ENCODE data around the gene C16orf78.

C16orf78 gene

DNA sequence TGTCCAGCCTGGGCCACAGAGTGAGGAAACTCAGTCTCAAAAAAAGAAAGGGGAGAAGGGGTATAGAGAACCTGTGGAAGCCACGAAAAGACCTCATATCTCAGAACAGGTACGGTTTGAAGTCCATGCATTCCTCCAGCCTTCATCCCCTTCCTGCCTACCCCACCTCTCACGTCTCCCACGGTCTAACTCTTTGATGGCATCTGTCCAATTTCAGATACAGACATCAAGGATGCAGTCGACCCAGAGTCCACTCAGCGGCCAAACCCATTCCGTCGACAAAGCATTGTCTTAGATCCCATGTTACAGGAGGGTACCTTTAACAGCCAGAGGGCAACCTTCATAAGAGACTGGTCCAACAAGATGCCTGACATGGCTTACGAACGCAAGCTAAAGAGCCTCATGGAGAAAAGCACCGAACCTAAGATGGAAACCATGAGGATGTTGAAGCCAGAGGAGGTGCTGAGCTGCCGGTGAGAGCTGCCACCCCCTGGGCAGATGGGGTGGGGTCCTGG lies 22.7 kb downstream of the C16orf78 start (continued):
- no peak for TF ChIP-seq ZC3H10 (CRISPR knock-in tag; IDR thresholded peaks at IDR 0.05)

DNA sequence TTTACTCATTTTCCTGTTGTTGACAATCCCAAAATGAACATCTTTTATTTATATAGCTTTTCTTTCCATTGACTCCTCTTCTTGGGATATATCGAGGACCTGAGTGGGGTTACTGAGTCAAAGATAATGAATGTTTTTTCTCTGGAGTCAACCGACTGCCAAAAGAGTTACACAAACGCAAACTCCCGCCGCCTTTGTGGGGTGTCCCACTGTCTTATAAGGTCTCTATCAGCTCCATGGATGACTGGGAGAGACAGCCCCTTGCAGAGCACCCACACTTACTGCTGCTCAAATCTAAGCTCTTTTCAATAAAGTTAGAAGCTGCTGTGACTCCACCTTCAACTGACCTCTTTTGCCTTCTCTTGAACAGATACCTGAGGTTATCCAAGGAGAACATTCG lies 25.2 kb downstream of the C16orf78 start:
- no peak for ATAC-seq
- TF ChIP-seq SNAI2 (CRISPR knock-in tag; IDR thresholded peaks at IDR 0.05) (no peak), TOX (CRISPR knock-in tag; IDR thresholded peaks at IDR 0.05; ENCODE audit: borderline replicate concordance) (no peak), ZNF8 (CRISPR knock-in tag; IDR thresholded peaks at IDR 0.05) (no peak), OSR1 (CRISPR knock-in tag; IDR thresholded peaks at IDR 0.05) (no peak), GLIS3 (CRISPR knock-in tag; IDR thresholded peaks at IDR 0.05) (no peak), CREB5 (CRISPR knock-in tag; IDR thresholded peaks at IDR 0.05; ENCODE audit: low read depth) (no peak), ZNF70 (CRISPR knock-in tag; IDR thresholded peaks at IDR 0.05) (no peak), CSDC2 (CRISPR knock-in tag; IDR thresholded peaks at IDR 0.05) (no peak), ARNTL (CRISPR knock-in tag; IDR thresholded peaks at IDR 0.05; ENCODE audit: borderline replicate concordance, low read depth) (no peak), ZNF565 (CRISPR knock-in tag; conservative IDR thresholded peaks at IDR 0.05; ENCODE audit: low read depth) (no peak), PPARA (CRISPR knock-in tag; IDR thresholded peaks at IDR 0.05; ENCODE audit: borderline replicate concordance) (no peak), TSHZ2 (CRISPR knock-in tag; IDR thresholded peaks at IDR 0.05) (no peak), ZFP30 (CRISPR knock-in tag; IDR thresholded peaks at IDR 0.05) (no peak), RARB (CRISPR knock-in tag; IDR thresholded peaks at IDR 0.05) (no peak), ISL1 (CRISPR knock-in tag; IDR thresholded peaks at IDR 0.05) (no peak), BACH2 (CRISPR knock-in tag; IDR thresholded peaks at IDR 0.05; ENCODE audit: borderline replicate concordance) (no peak), ZFP3 (CRISPR knock-in tag; IDR thresholded peaks at IDR 0.05) (no peak), ZC3H10 (CRISPR knock-in tag; IDR thresholded peaks at IDR 0.05) (no peak)
- TF ChIP-seq, protein P1, sequence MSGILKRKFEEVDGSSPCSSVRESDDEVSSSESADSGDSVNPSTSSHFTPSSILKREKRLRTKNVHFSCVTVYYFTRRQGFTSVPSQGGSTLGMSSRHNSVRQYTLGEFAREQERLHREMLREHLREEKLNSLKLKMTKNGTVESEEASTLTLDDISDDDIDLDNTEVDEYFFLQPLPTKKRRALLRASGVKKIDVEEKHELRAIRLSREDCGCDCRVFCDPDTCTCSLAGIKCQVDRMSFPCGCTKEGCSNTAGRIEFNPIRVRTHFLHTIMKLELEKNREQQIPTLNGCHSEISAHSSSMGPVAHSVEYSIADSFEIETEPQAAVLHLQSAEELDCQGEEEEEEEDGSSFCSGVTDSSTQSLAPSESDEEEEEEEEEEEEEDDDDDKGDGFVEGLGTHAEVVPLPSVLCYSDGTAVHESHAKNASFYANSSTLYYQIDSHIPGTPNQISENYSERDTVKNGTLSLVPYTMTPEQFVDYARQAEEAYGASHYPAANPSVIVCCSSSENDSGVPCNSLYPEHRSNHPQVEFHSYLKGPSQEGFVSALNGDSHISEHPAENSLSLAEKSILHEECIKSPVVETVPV (CRISPR knock-in tag; IDR thresholded peaks at IDR 0.05), result no peak
- TF ChIP-seq, protein P2, sequence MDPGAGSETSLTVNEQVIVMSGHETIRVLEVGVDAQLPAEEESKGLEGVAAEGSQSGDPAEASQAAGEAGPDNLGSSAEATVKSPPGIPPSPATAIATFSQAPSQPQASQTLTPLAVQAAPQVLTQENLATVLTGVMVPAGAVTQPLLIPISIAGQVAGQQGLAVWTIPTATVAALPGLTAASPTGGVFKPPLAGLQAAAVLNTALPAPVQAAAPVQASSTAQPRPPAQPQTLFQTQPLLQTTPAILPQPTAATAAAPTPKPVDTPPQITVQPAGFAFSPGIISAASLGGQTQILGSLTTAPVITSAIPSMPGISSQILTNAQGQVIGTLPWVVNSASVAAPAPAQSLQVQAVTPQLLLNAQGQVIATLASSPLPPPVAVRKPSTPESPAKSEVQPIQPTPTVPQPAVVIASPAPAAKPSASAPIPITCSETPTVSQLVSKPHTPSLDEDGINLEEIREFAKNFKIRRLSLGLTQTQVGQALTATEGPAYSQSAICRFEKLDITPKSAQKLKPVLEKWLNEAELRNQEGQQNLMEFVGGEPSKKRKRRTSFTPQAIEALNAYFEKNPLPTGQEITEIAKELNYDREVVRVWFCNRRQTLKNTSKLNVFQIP (CRISPR knock-in tag; IDR thresholded peaks at IDR 0.05; ENCODE audit: borderline replicate concordance, low read depth), result no peak

GRCh38 chr16:49399594-49400364 lies 26.2 kb downstream of the C16orf78 start:
- ATAC-seq, result no peak
- no peak for TF ChIP-seq TCF4 (CRISPR knock-in tag; IDR thresholded peaks at IDR 0.05; ENCODE audit: borderline replicate concordance)
- TF ChIP-seq SNAI2 (CRISPR knock-in tag; IDR thresholded peaks at IDR 0.05), result no peak
- no peak for TF ChIP-seq GLIS3 (CRISPR knock-in tag; IDR thresholded peaks at IDR 0.05)
- TF ChIP-seq TSHZ2 (CRISPR knock-in tag; IDR thresholded peaks at IDR 0.05), result no peak
- TF ChIP-seq ZFP30 (CRISPR knock-in tag; IDR thresholded peaks at IDR 0.05), result no peak
- no peak for TF ChIP-seq ISL1 (CRISPR knock-in tag; IDR thresholded peaks at IDR 0.05)
- TF ChIP-seq ESRRG (CRISPR knock-in tag; IDR thresholded peaks at IDR 0.05), result no peak
